ENCODE measurements around the gene METTL16. TPM values are rescaled to one million over a fixed set of nuclear protein-coding genes. Genes with fewer than 3 reads are reported as not detected.

The METTL16 gene
- total RNA-seq, 1 experiment from 2014 or later, result 18.3 TPM

GRCh38 chr17:2395258-2396181 lies 116.2 kb downstream of the METTL16 start:
- Histone ChIP-seq H3K9me3 (ENCODE audit: low read length) (no peaks in the 10 kb centered on the region), H3K4me1 (ENCODE audit: low read length) (peaks cover 70% of the 10 kb centered on the region), H3K9ac (ENCODE audit: low read length) (peak overlapping the region; percentile 65), H2AFZ (ENCODE audit: low read length) (no peak overlapping the region), H3K27me3 (ENCODE audit: low read length) (no peaks in the 10 kb centered on the region), H3K4me3 (ENCODE audit: low read length) (peak overlapping the region; percentile 65; the same call in 1 of the 2 replicates), H3K9me2 (replicated peaks; ENCODE audit: insufficient read depth, low read length) (no peaks in the 10 kb centered on the region), H4K20me1 (ENCODE audit: insufficient read depth, low read depth, low read length) (peaks cover 25% of the 10 kb centered on the region), H3K79me2 (ENCODE audit: low read length) (peaks cover 58% of the 10 kb centered on the region), H3K36me3 (ENCODE audit: insufficient read depth, low read length) (no peaks in the 10 kb centered on the region), H3K4me2 (ENCODE audit: low read depth, low read length, poor library complexity, severe bottlenecking) (peak overlapping the region; percentile 84), H3K27ac (ENCODE audit: low read length) (peak overlapping the region; percentile 27; the same call in 1 of the 2 replicates)
- DNase-seq, result peak; percentile 60

GRCh38 chr17:2394775-2395201 lies 116.9 kb downstream of the METTL16 start:
- Histone ChIP-seq H3K9me2 (replicated peaks; ENCODE audit: insufficient read depth, low read length) (no peaks in the 10 kb centered on the region), H3K27me3 (ENCODE audit: low read length) (no peaks in the 10 kb centered on the region), H3K27ac (ENCODE audit: low read length) (no peak overlapping the region), H3K36me3 (ENCODE audit: insufficient read depth, low read length) (0 out of 2 replicates have a peak, but pooled peaks cover 4% of the 10 kb centered on the region), H3K4me2 (ENCODE audit: low read depth, low read length, poor library complexity, severe bottlenecking) (peak overlapping the region; percentile 36), H4K20me1 (ENCODE audit: insufficient read depth, low read depth, low read length) (peaks cover 25% of the 10 kb centered on the region), H3K79me2 (ENCODE audit: low read length) (peaks cover 66% of the 10 kb centered on the region), H3K9ac (ENCODE audit: low read length) (0 out of 2 replicates have a peak overlapping the region, but pooled peaks have one; percentile 61), H3K9me3 (ENCODE audit: low read length) (no peaks in the 10 kb centered on the region), H2AFZ (ENCODE audit: low read length) (no peak overlapping the region), H3K4me3 (ENCODE audit: low read length) (no peak overlapping the region), H3K4me1 (ENCODE audit: low read length) (peaks cover 70% of the 10 kb centered on the region)
- DNase-seq, result no peak

- Histone ChIP-seq H3K27ac (ENCODE audit: low read length) (no peak overlapping the region; the same call in 1 of the 2 replicates), H3K27me3 (ENCODE audit: low read length) (no peaks in the 10 kb centered on the region), H3K9me3 (ENCODE audit: low read length) (no peaks in the 10 kb centered on the region), H3K4me3 (ENCODE audit: low read length) (peak overlapping the region; percentile 60), H3K4me2 (ENCODE audit: low read depth, low read length, poor library complexity, severe bottlenecking) (peak overlapping the region; percentile 36), H4K20me1 (ENCODE audit: insufficient read depth, low read depth, low read length) (peaks cover 22% of the 10 kb centered on the region), H3K36me3 (ENCODE audit: insufficient read depth, low read length) (0 out of 2 replicates have a peak, but pooled peaks cover 4% of the 10 kb centered on the region), H3K9me2 (replicated peaks; ENCODE audit: insufficient read depth, low read length) (no peaks in the 10 kb centered on the region), H3K79me2 (ENCODE audit: low read length) (peaks cover 65% of the 10 kb centered on the region), H2AFZ (ENCODE audit: low read length) (no peak overlapping the region), H3K9ac (ENCODE audit: low read length) (peak overlapping the region; percentile 61), H3K4me1 (ENCODE audit: low read length) (peaks cover 68% of the 10 kb centered on the region)
- no peak for DNase-seq
Observed at GRCh38 chr17:2393954-2394749, 117.5 kb downstream of the METTL16 start.

DNA sequence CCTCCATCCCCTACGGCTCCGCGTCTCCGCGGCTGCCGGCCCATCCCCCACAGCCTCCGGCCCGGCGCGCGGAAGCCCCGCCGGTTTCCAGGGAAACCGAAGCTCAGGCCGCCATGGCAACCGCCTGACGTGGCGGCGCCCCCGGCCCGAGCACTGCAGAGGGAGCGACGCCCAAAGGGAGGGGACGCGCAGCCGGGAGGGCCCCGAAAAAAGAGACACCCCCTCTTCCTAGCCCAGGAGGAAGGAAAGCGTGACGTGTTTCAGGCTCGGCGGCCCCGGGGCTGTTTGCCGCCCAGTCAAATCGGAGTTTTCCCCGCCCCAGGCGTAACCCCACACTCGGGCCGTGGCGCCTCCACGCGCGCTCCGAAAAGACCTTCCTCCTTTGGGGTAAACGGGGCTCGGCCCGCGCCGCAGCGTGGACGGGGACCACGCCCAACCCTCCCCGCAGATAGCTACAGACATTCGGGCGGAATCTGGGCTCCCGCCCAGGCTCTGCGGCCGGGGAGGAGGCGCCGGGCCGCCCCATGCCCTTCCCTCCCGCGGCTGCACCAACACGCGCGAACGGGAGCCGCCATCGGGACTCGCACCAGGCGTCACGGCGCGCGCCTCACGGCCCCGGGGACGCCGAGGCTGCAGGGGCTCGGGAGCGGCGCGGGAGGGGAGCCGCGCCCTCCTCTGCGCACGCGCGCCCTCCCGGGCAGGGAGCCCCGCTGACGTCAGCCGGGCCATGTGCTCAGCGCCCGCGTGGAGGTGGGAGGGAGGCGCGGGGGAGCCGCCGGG lies 118.3 kb downstream of the METTL16 start:
- Histone ChIP-seq H3K27ac (ENCODE audit: low read length) (peak overlapping the region; percentile 79), H3K9me2 (replicated peaks; ENCODE audit: insufficient read depth, low read length) (no peaks in the 10 kb centered on the region), H4K20me1 (ENCODE audit: insufficient read depth, low read depth, low read length) (peaks cover 18% of the 10 kb centered on the region; the same call in 1 of the 2 replicates), H3K4me3 (ENCODE audit: low read length) (peak overlapping the region; percentile 71), H2AFZ (ENCODE audit: low read length) (peak overlapping the region; percentile 52; the same call in 1 of the 2 replicates), H3K4me1 (ENCODE audit: low read length) (peaks cover 60% of the 10 kb centered on the region), H3K4me2 (ENCODE audit: low read depth, low read length, poor library complexity, severe bottlenecking) (peak overlapping the region; percentile 98), H3K79me2 (ENCODE audit: low read length) (peaks cover 58% of the 10 kb centered on the region), H3K36me3 (ENCODE audit: insufficient read depth, low read length) (0 out of 2 replicates have a peak, but pooled peaks cover 4% of the 10 kb centered on the region), H3K9me3 (ENCODE audit: low read length) (no peaks in the 10 kb centered on the region), H3K9ac (ENCODE audit: low read length) (peak overlapping the region; percentile 75), H3K27me3 (ENCODE audit: low read length) (no peaks in the 10 kb centered on the region)
- DNase-seq, result peak; percentile 97

DNA sequence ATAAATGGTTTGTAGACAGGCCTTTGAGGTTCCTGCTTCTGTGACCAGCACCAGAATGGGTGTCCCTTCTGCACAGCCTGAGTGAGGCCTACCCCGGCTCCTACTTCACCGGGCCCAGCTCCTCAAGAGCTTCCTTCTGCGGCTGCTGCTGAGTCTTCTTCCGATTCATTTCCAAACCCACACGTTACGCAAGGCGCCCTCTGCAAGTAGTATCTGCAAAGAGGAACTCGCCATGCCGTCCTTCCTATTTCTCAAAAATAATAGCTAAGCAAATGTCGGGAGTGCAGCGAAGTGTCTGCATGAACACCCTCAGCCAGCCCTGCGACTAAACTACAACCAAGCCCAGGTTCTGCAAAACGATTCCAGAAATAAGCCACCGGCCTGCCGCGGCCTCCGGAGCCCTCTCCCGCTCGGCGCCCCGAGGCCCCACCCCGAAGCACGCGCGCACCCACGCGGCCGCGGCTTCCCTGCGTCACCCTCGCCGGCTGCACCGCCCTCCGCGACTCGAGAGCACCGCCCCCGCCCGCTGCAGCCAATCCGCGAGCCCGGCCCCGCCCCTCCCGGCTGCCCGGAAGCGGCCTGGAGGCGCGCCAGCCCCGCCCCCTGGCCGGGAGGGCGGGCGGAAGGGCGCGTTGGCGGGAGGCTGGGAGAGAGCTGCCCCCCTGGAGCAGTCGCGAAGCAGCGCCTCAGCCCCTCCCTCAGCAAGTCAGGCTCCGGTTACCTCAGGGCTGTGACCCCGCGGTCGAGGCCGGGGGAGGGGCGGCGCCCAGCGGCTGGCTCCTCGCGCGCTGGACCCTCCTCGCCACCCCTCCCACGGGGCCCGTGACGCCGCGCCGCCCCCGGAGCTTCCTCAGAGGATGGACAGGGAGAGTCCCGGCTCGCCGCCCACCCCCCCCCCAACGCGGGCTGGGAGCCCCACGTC lies 119.2 kb downstream of the METTL16 start:
- peak overlapping the region; percentile 79 for H3K27ac ChIP-seq (ENCODE audit: low read length)
- peak; percentile 99 for DNase-seq
- H3K9ac ChIP-seq (ENCODE audit: low read length), result peak overlapping the region; percentile 76
- peak overlapping the region; percentile 98 for H3K4me2 ChIP-seq (ENCODE audit: low read depth, low read length, poor library complexity, severe bottlenecking)
- H2AFZ ChIP-seq (ENCODE audit: low read length), result no peak overlapping the region
- H4K20me1 ChIP-seq (ENCODE audit: insufficient read depth, low read depth, low read length), result peaks cover 13% of the 10 kb centered on the region; the same call in 1 of the 2 replicates
- peak overlapping the region; percentile 86 for H3K4me3 ChIP-seq (ENCODE audit: low read length)
- H3K79me2 ChIP-seq (ENCODE audit: low read length), result peaks cover 50% of the 10 kb centered on the region
- H3K27me3 ChIP-seq (ENCODE audit: low read length), result no peaks in the 10 kb centered on the region
- H3K9me2 ChIP-seq (replicated peaks; ENCODE audit: insufficient read depth, low read length), result no peaks in the 10 kb centered on the region
- H3K4me1 ChIP-seq (ENCODE audit: low read length), result peaks cover 52% of the 10 kb centered on the region
- no peaks in the 10 kb centered on the region for H3K9me3 ChIP-seq (ENCODE audit: low read length)
- H3K36me3 ChIP-seq (ENCODE audit: insufficient read depth, low read length), result 0 out of 2 replicates have a peak, but pooled peaks cover 4% of the 10 kb centered on the region

GRCh38 chr17:2391597-2392251 lies 120.0 kb downstream of the METTL16 start:
- peaks cover 13% of the 10 kb centered on the region; the same call in 1 of the 2 replicates for H4K20me1 ChIP-seq (ENCODE audit: insufficient read depth, low read depth, low read length)
- no peak for DNase-seq
- H3K9me2 ChIP-seq (replicated peaks; ENCODE audit: insufficient read depth, low read length), result no peaks in the 10 kb centered on the region
- H3K4me1 ChIP-seq (ENCODE audit: low read length), result peaks cover 45% of the 10 kb centered on the region
- H3K9ac ChIP-seq (ENCODE audit: low read length), result peak overlapping the region; percentile 76
- H3K9me3 ChIP-seq (ENCODE audit: low read length), result no peaks in the 10 kb centered on the region
- peak overlapping the region; percentile 71 for H3K27ac ChIP-seq (ENCODE audit: low read length)
- H3K4me3 ChIP-seq (ENCODE audit: low read length), result peak overlapping the region; percentile 86
- H3K4me2 ChIP-seq (ENCODE audit: low read depth, low read length, poor library complexity, severe bottlenecking), result peak overlapping the region; percentile 98
- no peak overlapping the region for H2AFZ ChIP-seq (ENCODE audit: low read length)
- 0 out of 2 replicates have a peak, but pooled peaks cover 4% of the 10 kb centered on the region for H3K36me3 ChIP-seq (ENCODE audit: insufficient read depth, low read length)
- H3K79me2 ChIP-seq (ENCODE audit: low read length), result peaks cover 45% of the 10 kb centered on the region
- no peaks in the 10 kb centered on the region for H3K27me3 ChIP-seq (ENCODE audit: low read length)

All from Karpas-422 (cell line).